T follicular helper cell (primary cell): Measurements from ENCODE around the gene PADI2.
"Not testable (repeated sequence)": the region's sequence is repeated elsewhere in the genome, so short reads cannot be mapped to it uniquely, and the experiment has no call there.

Source experiments
- DNase-seq: peaks from one replicate; pipeline ENCODE4 v3.0.0-alpha.2; 2020; ENCODE audit warnings: low read depth

PADI2 gene

DNA sequence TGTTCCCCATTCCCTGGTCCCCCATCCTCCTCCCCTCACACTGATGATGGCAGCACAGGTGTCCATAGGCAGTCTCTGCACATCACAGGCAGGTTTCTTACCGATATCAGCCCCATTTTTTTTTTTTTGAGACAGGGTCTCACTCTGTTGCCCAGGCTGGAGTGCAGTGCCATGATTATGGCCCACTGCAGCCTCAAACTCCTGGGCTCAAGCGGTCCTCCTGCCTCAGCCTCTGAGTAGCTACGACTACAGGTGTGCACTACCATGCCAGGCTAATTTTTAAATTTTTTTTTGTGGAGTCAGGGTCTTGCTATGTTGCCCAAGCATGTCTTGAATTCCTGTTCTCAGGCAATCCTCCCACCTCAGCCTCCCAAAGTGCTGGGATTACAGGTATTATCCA is 36.5 kb downstream of the PADI2 start:
- DNase-seq, result no peak

DNA sequence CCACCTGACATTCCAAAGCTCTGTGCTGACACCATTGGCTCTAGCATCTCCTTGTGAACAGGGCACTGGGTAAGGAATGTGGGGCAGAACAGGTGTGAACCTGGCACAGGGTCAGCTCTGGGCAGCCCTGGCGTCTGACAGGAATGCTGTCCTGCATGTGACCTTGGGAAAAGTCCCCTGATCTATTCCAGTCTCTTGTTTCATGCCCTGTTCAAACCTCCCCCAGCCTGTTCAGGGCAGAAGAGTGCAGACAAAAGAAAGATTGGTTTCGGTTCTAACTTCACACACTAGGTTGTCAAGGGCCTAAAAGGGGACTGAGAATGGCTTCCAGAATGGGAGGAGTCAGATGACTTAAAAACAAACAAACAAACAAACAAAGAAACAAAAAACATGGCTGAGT is 37.8 kb downstream of the PADI2 start:
- no peak for DNase-seq

DNA sequence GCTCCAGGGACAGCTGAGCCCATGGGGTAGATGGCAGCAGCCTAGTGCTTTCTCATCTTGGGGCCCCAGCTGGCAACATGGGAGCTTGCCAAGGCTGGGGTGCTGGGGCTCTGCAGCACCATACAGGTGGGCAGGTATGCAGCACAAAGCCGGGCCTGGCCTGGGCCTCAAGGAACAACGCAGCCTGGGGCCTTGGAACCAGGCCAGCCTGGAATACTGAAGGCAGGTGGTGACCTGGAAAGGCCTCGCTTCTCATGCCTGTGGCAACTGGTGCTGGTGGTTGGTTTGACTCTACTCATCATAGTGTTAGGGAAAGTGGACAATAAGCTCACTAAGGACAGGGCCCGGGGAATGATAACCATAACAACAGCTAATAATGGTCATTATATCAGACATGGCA is 38.4 kb downstream of the PADI2 start:
- no peak for DNase-seq

DNA sequence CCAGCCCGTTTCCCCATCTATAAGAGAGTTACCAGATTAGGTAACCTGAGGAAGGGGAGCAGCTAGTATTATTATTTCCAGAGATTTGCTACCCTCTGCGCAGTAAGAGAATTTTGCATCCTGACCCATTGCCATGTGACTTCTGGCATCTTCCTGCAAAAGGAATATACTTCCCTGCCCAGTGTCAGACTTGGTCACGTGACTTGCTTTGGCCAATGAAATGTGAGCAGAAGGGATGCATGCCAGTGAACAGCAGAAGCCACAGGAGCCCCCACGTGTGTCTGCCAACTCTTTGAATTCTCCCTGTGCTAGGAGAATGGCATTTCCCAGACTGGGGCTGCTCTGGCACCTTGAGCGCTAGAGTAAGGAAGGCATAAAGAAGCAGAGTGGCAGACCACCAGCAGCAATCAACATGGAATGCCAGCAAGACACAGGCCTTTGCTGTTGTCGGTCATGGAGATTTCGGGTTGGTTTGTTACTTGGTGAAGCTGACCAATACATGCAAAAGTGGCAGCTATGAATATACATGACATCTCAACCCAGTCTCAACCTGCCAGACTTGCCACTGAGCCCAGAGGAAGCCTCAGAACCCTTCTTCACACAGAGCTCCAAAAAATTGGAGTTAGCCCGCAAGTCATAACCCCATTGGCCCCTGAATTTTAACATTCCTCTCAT is 39.0 kb downstream of the PADI2 start:
- no peak for DNase-seq

DNA sequence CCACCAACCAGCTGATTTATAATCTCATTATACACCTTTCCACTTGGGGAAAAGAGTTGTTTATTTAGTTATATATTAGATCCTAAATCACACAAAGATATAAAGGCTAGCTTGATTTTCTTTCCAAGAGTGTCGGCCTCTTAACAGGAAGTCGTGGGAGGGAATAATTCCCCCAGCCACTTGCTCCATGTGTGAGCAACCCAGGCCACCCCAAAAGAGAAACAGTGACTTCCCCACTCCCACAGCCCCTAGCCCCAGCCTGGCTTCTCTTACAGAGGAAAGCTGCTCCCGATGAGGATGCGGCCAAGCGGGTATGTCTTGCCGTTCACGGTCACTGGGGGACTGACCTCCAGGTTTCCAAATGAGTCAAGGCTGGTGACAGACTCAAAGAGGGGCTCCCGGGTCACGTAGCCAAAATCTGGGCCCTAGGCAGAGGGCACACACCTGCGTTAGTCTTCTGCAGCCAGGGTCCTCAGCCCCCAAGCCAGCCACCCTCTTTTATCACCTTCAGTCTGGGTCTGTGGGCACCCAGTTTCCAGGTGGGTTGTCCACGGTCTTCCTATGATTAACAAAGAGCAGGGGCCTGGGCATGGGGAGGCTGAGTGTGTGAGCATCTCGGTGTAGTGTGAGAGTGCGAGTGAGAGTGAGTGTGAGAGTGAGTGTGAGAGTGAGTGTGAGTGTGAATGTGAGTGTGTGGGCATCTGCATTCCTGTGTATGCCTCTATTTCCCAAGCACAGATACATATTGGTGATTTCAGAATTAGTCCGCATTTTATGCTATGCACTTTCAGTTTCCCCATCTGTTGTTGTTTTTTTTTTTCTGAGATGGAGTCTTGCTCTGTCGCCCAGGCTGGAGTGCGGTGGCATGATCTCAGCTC is 40.0 kb downstream of the PADI2 start:
- no peak for DNase-seq

DNA sequence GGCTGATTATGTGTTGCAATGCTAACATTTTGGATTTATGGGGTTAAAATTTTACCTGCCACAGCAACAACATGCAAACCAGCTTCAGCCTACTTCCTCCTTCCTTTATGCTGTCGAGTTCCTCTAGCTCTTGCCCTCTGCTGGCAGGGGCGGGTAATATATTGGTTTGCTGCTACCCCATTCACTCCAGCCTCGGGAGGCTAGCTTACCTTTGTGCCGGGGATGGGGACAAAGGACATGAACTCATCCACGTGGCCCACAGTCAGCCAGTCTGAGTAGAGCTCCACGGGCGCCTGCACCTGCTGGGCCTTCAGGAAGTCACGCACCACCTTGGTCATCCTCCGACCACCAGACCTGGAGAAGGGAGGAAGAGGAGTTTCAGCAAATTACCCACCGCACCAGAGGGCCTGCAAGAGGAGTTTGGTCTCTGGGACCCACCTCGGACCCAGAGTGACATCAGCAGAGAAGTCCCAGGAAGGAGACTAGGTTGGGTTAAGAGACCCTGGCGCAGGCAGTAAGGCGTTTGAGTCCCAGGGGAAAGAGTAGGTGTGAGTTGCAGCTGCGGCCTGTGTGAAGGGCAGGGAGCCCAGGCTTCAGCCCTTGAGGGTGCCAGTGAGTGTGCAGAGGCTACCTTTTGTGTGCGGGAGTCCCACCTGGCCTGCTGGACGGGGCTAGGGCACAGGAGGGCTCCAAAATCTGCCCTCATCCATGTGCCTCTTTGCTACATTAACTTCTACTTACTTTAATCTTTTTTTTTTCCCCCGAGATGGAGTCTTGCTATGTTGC is 43.6 kb downstream of the PADI2 start:
- DNase-seq, result no peak

DNA sequence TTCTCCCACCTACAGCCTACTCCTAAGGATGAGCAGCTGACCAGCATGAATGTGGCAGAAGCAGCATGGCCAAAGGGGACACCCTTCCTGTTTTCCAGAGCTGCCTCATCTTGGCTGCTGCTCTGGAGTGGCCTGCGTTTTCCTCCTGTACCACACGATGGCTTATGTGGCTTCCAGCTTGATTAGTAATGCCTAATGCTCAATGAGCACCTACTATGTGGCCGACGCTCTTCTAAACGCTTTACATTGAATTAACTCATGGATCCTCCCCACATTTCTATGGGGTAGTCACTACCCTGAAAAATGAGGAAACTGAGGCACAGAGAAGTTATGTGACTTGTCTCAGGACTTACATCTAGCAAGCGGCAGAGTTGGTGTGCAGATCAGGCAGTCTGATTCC is 47.5 kb downstream of the PADI2 start:
- DNase-seq, result no peak

DNA sequence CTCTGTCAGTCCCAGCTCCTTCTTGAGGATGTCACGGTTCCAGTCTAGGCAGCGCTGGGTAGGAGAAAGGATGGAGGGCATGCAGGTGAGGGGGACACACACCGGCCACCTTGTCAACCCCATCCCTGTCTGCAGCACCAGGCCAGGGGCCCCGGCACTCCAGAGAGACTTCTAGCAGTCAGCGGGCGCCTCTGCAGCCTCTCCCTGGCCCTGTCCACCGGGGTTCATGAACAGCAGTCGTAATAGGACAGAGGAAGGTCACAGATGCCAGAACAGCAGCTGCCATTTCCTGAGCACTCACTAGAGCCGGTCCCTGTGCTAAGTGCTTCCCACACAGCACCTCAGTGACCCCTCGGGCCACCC is 49.1 kb downstream of the PADI2 start:
- no peak for DNase-seq

DNA sequence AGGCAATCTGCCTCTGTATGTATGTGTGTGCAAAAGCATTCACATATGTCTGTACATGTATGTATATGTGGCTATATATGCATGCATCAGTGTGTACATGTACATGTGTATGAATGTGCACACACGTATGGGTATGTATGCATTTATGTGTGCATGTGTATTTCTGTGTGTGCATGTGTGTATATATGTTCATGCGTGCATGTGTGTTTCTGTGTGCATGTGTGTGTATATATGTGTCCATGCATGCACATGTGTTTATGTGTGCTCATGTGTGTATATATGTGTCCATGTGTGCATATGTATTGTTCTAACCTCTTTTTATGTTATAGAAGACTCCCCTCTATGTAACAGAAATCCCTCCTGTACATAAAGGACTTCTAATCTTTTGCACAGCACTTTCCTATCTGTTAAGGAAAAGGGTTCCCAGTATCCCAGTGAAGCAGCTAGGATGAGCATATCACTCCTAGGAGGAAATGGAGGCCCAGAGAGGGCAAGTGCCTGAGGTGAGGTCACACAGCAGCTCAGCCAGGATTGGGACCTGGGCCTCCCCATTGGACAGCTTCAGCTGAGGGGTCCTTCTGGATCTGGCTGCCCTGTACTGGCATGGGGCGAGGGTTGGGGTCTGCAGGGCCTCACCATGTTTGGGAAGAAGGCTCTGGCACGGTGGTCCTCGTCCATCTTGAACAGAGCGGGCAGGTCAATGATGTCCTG is 49.6 kb downstream of the PADI2 start:
- no peak for DNase-seq

DNA sequence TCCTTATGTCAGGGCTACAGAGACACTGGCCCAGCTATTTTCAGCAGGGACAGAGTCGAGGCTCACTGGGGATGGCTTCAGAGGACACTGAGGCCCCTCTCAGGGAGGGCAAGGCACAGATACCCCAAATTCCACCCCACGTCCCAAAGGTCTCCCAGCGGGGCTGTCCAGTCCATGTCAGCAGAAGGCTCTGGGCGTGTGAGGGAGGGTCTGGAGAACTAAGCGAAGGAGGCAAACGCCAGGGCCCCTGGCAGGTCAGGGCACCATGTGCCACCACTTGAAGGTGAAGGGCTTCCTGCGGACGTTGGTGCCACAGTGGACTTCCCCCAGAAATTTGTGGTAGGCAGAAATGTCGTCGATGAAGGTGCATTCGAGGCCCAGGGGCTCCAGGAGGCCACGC is 50.5 kb downstream of the PADI2 start:
- DNase-seq, result no peak

DNA sequence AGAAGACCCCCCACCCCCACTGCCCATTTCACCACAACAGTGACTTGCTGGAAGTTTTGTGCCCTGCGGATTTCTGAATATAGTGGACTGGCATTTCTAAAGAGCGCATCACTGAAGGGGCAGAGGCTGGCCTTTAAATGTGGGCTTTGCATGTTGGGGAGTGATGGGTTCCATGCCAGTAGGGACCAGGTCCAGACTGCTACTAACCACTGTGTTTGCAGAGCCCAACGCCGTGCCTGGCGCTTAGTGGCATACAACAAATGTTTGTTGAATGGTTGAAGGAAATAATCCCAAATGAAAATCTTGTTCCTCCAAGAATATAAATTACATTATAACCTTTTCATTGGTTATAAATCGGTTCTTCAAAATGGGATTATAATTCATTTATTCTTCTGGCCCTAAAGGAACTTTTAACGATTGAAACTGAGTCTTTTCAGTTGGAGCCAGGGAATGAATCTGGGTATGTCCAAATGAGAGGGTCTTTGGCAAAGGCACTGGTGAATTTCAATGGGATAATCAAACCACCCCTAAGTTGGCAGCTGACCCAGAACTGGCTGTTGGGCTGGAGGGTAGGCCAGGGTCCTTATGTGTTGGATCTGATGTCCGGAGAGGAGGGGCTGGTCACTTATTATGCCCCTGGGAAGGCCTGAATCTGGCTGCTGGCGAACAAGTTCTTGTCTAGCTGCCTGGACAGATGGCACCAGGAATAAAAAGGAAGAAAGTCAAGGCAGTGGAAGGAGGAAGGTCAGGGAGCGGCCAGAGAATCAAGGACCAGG is 51.6 kb downstream of the PADI2 start:
- DNase-seq, result no peak

DNA sequence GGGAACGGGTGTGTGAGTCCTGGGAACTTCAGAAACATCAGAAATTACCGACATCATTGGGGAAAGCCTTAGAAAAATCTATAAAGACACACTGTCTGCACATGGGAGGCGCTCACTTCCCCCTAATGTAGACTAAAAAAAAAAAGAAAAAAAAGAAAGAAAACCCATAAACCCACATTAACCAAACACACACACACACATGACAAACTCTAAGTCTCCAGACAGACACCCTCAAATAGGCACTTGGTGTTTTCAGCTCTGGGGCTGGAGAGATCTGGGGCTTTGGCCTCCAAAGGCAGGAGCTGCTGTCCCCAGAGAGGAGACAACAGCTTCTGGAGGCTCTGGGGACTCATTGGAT is 52.2 kb downstream of the PADI2 start:
- no peak for DNase-seq

DNA sequence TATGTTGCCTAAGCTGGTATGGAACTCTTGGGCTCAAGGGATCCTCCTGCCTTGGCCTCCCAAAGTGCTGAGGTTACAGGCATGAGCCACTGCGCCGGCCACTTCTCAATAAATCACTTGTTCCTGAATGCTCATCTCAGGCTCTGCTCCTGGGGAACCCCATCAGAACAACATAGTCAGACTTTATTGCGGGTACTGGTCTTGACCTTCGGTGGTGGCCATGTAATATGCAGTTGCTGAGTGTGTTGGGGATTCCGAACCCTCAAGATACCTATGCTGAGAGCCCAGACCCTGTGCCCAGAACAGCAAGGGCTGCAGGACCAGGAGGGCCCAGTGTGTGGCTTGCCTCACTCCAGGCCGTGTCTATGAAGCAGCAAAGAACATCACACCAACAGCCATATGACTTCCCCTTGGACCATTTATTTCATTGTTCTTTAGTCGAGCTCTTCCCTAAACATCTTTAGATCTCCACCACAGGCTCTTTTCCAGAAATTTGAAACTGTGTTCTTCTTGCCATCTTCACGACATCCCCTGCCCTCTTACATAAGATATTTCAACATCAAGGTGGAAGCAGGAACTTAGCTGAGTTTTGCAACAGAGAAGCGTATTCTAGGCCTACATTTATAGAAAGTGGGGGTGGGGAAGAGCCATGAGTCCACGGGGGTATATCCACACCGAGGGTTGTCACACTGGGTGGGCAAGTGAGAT is 52.7 kb downstream of the PADI2 start:
- no peak for DNase-seq

DNA sequence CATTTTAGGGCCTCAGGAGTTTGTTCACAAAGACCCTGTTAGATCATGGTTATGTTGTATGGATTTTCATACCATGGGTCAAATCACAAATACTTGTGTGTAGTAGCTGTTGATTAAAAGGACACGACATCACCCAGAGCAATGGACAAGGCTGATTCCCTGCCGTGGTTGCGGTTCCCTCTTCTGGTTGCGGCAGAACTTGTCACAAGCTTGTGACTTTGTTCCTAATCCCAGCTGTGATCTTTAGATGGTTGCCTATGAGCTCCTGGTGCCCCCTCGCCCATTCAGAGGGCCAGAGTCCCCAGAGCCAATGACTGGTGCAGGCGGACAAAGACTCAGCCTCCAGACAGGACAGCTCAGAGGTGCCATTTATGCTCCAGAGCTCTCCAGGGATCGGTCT is 53.6 kb downstream of the PADI2 start:
- DNase-seq, result no peak

DNA sequence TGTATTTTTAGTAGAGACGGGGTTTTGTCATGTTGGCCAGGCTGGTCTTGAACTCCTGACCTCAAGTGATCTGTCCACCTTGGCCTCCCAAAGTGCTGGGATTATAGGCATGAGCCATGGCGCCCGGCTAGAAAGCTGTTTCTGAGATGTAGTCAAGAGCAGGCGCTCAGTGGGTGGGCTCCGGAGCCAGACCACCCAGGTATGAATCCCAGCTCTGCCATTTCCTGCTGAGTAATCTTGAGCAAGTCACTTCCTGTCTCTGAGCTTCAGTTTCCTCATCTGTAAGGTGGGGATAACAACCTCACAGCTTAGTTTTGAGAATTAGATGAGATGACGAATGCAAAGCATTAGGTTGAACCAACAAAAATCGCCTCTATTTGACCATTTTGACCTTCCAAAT is 56.5 kb downstream of the PADI2 start:
- not testable (repeated sequence) for DNase-seq

DNA sequence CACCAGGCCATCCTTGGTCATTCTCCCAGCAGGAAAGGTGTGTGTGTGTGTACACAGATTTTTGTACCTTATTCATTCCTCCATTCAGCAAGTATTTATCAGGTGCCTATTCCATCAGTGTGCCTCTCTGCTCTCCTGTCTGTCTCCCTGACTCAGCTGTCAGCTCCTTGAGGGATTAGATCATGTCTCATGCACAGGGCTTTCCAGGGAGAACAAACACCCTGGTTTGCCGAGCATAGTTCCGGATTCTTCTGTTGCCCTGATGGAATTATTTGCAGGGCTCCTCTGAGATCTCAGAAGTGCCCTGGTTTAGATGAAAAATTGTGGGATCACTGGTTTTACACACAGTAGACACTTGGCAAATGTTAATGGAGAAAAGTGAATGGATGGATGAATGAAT is 57.4 kb downstream of the PADI2 start:
- no peak for DNase-seq

DNA sequence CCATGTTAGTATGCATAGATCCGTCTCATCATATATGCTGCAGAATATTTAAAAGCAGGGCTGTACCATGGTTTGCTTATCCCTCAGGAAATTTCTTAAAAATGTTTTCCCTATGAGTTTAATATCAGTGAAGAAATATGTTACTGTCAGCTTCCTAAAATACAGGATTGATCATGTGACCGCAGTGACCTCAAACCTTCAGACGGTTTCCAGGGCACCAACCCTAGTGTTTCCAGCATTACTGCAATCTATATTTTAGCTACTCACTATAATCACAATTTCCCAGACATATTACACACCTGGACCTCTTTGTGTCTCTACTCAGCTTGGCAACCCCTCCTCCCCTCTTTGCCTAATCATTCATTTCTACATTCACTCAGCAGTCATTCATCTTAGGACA is 57.8 kb downstream of the PADI2 start:
- DNase-seq, result no peak

DNA sequence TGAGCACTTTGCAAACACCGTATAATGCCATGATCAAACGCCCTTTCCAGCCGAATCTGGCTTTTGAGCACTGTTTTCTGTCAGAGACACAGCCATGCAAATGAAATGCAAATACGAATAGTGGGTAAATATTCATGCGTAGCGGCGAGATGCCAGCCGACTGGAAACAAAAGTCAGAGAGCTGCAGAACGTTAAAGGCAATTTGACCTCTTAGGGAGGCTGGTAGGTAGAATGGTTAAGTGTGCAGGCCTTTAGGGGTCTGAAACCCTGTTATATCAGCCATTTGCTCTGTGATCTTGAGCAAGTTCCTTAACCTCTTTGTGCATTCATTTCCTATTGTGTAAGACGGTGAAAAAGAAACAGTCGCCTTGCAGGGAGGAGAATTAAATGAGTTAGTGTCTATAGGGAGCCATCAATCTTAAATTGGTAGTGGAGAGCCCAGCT is 58.9 kb downstream of the PADI2 start:
- DNase-seq, result no peak

DNA sequence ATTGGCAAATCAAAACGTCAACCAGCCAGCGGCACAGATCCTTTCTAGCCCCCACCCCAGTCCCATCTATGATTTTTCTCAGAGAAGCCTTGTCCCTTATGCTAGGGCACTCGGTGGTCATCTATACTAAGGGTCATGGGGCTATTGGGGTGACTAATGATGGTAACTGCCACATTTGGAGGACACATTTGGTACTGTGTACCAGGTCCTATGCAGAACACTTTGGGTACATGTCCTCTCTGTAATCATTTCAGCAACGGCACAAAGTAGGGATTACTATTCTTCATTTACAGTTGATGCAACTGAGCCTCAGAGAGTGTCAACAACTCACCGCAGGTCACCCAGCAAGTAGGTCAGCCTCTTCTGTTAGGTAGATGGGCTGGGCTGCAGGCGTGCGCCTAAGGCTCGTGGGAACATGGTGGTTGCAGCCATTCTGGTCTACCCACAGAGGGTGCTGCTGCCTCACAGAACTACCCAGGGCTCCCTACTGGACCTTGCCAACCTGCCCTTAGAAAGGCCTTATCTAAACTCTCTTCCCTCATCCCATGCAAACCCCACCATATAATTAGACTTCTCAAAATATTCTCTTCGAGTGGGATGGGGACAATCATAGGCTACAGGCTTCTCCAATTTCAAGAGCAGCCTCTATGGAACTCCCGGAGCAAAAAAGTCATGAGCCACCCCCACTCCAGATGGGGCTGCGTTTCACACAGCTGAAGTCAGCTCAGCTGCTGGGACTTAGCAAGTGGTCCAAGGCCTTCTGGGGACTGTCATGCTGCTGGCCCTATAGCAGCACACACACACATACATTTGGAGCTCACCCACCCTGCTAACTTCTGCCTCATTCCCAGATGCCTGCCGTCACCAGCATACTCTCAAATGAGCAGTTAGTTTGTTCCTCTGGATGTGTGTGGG is 59.6 kb downstream of the PADI2 start:
- no peak for DNase-seq

DNA sequence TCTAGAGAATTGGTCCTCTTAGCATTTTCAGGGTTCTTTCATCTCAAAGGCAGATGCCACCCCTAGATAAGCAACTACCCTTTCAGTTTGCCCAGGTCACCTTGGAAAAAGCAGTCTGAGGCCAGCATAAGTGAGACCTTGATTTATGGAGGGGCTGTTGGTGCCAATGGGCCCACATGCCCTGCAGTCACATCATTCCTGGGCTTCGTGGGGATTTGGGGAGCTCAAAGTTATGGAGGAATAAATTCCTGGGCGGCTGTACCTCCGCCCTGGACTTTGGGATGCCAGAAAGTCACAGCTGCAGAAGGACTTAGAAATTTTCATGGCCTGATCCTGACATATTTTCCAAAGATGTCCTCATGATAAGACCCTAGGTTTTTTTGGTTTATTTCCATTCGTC is 62.7 kb downstream of the PADI2 start:
- no peak for DNase-seq
